ENCODE data around the gene CNN1.

Gene CNN1

DNA sequence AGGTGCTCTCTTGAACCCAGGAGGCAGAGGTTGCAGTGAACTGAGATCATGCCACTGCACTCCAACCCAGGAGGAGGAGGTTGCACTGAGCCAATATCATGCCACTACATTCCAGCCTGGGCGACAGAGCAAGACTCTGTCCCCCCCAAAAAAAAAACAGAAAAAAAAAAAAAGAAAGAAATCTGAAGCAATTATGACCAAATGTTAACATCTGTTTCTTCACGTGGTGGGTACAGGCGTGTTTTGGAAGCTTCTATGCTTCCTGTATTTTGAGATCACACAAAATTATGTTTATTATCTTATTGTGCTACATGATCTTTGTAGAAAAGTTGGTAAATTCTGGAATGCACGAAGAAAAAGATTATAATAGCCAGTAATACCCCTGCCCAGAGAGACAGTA lies 41.5 kb downstream of the CNN1 start:
- H3K36me3 ChIP-seq (ENCODE audit: control insufficient read depth in 2 of 2, insufficient read depth in 2 of 2, low read length in 2 of 2), result peaks cover 0 to 1% of the 10 kb centered on the region in 2 donors
- H3K27me3 ChIP-seq (ENCODE audit: control insufficient read depth in 2 of 2, insufficient read depth in 2 of 2, low read length in 2 of 2), result no peaks in the 10 kb centered on the region
- no peak overlapping the region for H3K27ac ChIP-seq (ENCODE audit: low read depth in 2 of 2, low read length in 2 of 2)
- H3K4me1 ChIP-seq (ENCODE audit: control insufficient read depth in 2 of 2, insufficient read depth in 2 of 2, low read length in 2 of 2), result peaks cover 9 to 10% of the 10 kb centered on the region in 2 donors
- H3K9me3 ChIP-seq (ENCODE audit: control insufficient read depth in 2 of 2, low read length in 2 of 2), result no peaks in the 10 kb centered on the region
- H3K4me3 ChIP-seq (ENCODE audit: low read length in 2 of 2), result no peak overlapping the region
- H3K9ac ChIP-seq (ENCODE audit: low read depth in 1 of 2, low read length in 2 of 2), result no peak overlapping the region

DNA sequence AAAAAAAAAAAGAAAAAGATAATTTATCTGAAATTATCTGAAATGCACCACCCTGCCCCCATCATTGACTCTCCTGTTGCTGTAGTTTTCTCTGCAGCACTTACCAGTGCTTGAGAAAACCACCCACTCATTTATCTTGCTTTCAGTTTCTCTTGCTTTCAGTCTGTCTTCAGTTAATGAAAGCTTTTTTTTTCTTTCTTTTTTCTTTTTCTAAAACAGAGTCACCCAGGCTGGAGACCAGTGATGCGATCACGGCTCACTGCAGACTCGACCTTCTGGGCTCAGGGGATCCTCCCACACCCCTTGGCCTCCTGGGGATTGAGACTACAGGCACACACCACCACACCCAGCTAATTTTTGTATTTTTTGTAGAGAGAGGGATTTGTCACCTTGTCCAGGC lies 43.1 kb downstream of the CNN1 start:
- Histone ChIP-seq H3K4me1 (ENCODE audit: control insufficient read depth in 2 of 2, insufficient read depth in 2 of 2, low read length in 2 of 2) (peaks cover 9 to 10% of the 10 kb centered on the region in 2 donors), H3K9ac (ENCODE audit: low read depth in 1 of 2, low read length in 2 of 2) (no peak overlapping the region), H3K9me3 (ENCODE audit: control insufficient read depth in 2 of 2, low read length in 2 of 2) (no peaks in the 10 kb centered on the region), H3K27me3 (ENCODE audit: control insufficient read depth in 2 of 2, insufficient read depth in 2 of 2, low read length in 2 of 2) (no peaks in the 10 kb centered on the region), H3K4me3 (ENCODE audit: low read length in 2 of 2) (peak overlapping the region in 1 of 2 donors; percentile 37), H3K27ac (ENCODE audit: low read depth in 2 of 2, low read length in 2 of 2) (peak overlapping the region; percentile 27 to 70), H3K36me3 (ENCODE audit: control insufficient read depth in 2 of 2, insufficient read depth in 2 of 2, low read length in 2 of 2) (no peaks in the 10 kb centered on the region)

DNA sequence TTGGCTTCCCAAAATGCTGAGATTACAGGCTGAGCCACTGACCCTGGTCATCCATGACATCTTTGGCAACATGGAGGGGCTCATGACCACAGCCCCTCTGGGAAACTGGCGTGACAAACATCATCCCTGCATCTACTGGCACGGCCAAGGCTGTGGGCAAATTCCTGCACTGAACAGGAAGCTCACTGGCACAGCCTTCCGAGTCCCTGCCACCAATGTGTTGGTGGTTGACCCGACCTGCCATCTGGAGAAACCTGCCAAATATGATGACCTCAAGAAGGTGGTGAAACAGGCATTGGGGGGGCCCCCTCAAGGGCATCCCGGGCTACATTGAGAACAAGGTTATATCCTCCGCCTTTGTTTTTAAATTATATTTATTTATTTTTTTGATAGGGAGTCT lies 47.7 kb downstream of the CNN1 start:
- Histone ChIP-seq H3K9me3 (ENCODE audit: control insufficient read depth in 2 of 2, low read length in 2 of 2) (no peaks in the 10 kb centered on the region), H3K36me3 (ENCODE audit: control insufficient read depth in 2 of 2, insufficient read depth in 2 of 2, low read length in 2 of 2) (no peaks in the 10 kb centered on the region), H3K27ac (ENCODE audit: low read depth in 2 of 2, low read length in 2 of 2) (no peak overlapping the region), H3K27me3 (ENCODE audit: control insufficient read depth in 2 of 2, insufficient read depth in 2 of 2, low read length in 2 of 2) (no peaks in the 10 kb centered on the region), H3K4me1 (ENCODE audit: control insufficient read depth in 2 of 2, insufficient read depth in 2 of 2, low read length in 2 of 2) (peaks cover 0 to 3% of the 10 kb centered on the region in 2 donors), H3K4me3 (ENCODE audit: low read length in 2 of 2) (no peak overlapping the region), H3K9ac (ENCODE audit: low read depth in 1 of 2, low read length in 2 of 2) (no peak overlapping the region)

DNA sequence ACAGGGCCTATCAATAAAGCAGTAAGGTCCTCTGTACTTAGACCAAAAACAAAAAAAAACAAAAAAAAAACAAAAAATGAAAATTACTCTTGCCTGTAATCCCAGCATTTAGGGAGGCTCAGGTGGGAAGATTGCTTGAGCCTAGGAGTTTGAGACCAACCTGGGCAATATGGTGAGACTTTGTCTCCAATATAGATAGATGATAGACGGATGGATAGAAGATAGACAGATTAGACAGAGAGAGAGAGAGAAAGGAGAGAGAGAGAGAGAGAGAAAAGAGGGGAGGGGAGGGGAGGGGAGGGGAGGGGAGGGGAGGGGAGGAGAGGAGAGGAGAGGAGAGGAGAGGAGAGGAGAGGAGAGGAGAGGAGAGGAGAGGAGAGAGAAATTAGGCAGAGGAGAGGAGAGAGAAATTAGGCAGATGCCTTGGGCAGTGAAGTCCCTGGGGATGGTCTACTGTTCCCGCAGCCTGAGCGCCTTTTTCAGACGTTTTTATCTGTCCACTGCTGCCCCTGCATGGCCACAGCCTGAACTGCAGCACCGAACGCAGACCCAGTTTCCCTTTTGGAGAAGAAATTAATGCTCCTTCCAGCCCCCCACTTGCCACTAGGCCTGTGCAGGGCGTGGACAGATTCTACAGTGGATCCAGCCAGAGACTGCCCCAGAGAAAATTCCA lies 48.8 kb downstream of the CNN1 start:
- Histone ChIP-seq H3K36me3 (ENCODE audit: control insufficient read depth in 2 of 2, insufficient read depth in 2 of 2, low read length in 2 of 2) (no peaks in the 10 kb centered on the region), H3K9me3 (ENCODE audit: control insufficient read depth in 2 of 2, low read length in 2 of 2) (no peaks in the 10 kb centered on the region), H3K9ac (ENCODE audit: low read depth in 1 of 2, low read length in 2 of 2) (no peak overlapping the region), H3K27ac (ENCODE audit: low read depth in 2 of 2, low read length in 2 of 2) (no peak overlapping the region), H3K27me3 (ENCODE audit: control insufficient read depth in 2 of 2, insufficient read depth in 2 of 2, low read length in 2 of 2) (no peaks in the 10 kb centered on the region), H3K4me1 (ENCODE audit: control insufficient read depth in 2 of 2, insufficient read depth in 2 of 2, low read length in 2 of 2) (peaks cover 0 to 3% of the 10 kb centered on the region in 2 donors), H3K4me3 (ENCODE audit: low read length in 2 of 2) (peak overlapping the region in 1 of 2 donors; percentile 44)

DNA sequence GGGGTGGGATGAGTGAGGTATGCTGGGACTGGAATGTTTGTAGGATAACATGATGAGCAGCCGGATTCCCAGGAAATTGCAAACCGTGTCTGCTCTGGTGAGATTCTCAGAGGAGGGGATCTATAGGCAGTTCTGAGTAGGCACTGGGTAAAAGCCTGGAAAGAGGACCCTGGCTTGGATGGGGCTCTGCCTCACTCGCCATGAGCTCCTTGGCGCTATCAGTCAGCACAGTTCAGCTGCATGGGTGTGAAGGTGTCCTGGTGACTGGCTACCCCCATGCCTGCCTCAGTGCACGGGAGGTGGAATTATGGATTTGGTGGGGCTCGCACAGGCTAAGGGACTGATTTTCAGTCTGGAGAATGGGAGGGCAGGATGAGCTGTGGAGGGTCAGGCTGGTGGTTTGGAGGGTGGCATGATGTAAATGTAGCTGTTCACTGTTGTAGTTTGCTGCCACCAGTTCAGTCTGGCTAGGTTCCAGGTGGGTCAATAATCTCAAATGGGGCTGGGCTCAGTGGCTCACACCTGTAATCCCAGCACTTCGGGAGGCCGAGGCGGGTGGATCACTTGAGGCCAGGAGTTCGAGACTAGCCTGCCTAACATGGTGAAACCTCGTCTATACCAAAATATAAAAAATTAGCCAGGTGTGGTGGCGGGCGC lies 49.5 kb downstream of the CNN1 start:
- H3K4me3 ChIP-seq (ENCODE audit: low read length in 2 of 2), result peak overlapping the region in 1 of 2 donors; percentile 44
- H3K4me1 ChIP-seq (ENCODE audit: control insufficient read depth in 2 of 2, insufficient read depth in 2 of 2, low read length in 2 of 2), result peaks cover 0 to 3% of the 10 kb centered on the region in 2 donors
- H3K27me3 ChIP-seq (ENCODE audit: control insufficient read depth in 2 of 2, insufficient read depth in 2 of 2, low read length in 2 of 2), result no peaks in the 10 kb centered on the region
- no peaks in the 10 kb centered on the region for H3K9me3 ChIP-seq (ENCODE audit: control insufficient read depth in 2 of 2, low read length in 2 of 2)
- H3K36me3 ChIP-seq (ENCODE audit: control insufficient read depth in 2 of 2, insufficient read depth in 2 of 2, low read length in 2 of 2), result no peaks in the 10 kb centered on the region
- no peak overlapping the region for H3K9ac ChIP-seq (ENCODE audit: low read depth in 1 of 2, low read length in 2 of 2)
- no peak overlapping the region for H3K27ac ChIP-seq (ENCODE audit: low read depth in 2 of 2, low read length in 2 of 2)

DNA sequence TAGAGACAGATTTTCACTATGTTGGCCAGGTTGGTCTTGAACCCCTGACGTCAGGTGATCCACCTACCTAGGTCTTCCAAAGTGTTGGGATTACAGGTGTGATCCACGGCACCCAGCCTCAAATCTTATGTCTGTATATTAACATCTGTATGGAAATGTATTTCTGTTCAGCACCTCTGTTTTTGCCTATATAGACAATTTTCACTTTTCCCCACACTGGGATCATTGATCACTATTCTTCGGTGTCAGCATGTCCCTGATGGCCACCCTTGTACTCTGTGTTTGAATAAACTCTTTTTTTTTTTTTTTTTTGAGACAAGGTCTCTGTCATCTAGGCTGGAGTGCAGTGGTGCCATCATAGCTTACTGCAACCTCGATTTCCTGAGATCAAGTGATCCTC lies 55.4 kb downstream of the CNN1 start:
- Histone ChIP-seq H3K4me1 (ENCODE audit: control insufficient read depth in 2 of 2, insufficient read depth in 2 of 2, low read length in 2 of 2) (peaks cover 0 to 7% of the 10 kb centered on the region in 2 donors), H3K27me3 (ENCODE audit: control insufficient read depth in 2 of 2, insufficient read depth in 2 of 2, low read length in 2 of 2) (no peaks in the 10 kb centered on the region), H3K27ac (ENCODE audit: low read depth in 2 of 2, low read length in 2 of 2) (no peak overlapping the region), H3K9ac (ENCODE audit: low read depth in 1 of 2, low read length in 2 of 2) (no peak overlapping the region), H3K36me3 (ENCODE audit: control insufficient read depth in 2 of 2, insufficient read depth in 2 of 2, low read length in 2 of 2) (no peaks in the 10 kb centered on the region), H3K9me3 (ENCODE audit: control insufficient read depth in 2 of 2, low read length in 2 of 2) (no peaks in the 10 kb centered on the region), H3K4me3 (ENCODE audit: low read length in 2 of 2) (no peak overlapping the region)

DNA sequence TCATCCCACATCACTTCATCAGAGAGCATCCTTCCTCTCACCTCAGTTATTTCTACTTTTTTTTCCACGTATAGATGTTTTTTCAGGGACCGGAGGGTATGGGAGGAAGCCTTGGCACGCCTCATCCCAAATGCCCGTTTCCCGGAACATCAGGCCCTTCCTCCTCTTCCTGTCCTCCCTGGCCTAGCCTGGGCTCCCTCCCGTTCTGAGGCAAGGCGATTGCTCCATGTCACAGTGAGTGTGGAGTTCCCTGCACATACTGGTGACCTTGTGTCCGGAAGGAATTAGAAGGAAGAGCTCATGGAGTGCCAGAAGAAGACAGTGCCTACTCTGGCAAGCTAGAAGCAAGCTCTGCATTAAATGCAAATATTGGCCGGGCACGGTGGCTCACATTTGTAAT lies 57.5 kb downstream of the CNN1 start:
- Histone ChIP-seq H3K9me3 (ENCODE audit: control insufficient read depth in 2 of 2, low read length in 2 of 2) (no peaks in the 10 kb centered on the region), H3K4me3 (ENCODE audit: low read length in 2 of 2) (no peak overlapping the region), H3K27me3 (ENCODE audit: control insufficient read depth in 2 of 2, insufficient read depth in 2 of 2, low read length in 2 of 2) (no peaks in the 10 kb centered on the region), H3K36me3 (ENCODE audit: control insufficient read depth in 2 of 2, insufficient read depth in 2 of 2, low read length in 2 of 2) (no peaks in the 10 kb centered on the region), H3K27ac (ENCODE audit: low read depth in 2 of 2, low read length in 2 of 2) (no peak overlapping the region), H3K4me1 (ENCODE audit: control insufficient read depth in 2 of 2, insufficient read depth in 2 of 2, low read length in 2 of 2) (peaks cover 0 to 7% of the 10 kb centered on the region in 2 donors), H3K9ac (ENCODE audit: low read depth in 1 of 2, low read length in 2 of 2) (no peak overlapping the region)

DNA sequence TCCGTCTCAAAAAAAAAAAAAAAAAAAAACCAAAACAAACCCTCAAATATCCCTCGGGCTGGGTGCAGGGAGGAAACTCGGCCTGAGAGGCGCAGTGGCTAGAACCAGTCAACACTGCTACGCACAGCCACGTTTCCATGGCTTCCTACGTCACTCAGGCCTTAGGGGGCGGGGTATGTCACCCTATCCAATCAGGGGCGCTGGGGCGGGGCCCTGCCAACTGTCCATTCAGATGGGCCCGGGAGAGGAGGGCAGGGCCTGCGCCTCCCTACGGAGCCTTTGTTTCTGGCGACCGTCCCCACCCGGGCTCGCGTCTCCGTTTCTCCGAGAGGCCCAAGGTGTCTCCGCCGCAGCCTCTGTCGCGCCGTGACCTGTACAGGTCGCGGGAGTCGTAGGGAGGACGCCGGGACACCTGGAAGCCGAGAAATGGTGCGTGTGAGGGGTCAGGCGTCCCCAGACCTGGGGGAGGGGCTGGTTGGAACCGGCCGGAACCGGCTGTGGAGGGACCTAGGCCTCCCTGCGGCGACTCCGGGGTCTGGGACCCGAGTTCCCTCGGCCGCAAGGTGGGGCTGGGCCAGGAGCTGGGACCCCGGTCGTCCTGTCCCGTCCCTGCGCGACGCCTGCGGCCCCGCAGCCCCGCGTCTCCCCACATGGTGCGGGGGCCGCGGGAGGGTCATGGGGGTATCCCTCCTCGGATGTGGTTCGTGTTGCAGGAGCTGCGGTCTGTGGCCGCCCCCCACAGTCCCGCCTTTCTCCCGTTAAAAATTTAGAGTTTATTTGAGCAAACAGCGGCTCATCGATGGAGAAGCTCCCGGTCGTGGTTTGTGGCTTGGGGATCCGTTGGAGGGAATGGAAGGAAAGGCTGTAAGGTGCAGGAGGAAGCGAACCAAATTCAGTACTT lies 58.8 kb downstream of the CNN1 start, which contains the start of gene ZNF627:
Gene ZNF627, plus strand, starts transcription at position 282 of the 901 bp plus-strand sequence. Its CDS starts 145 bp downstream, at position 427.
- Histone ChIP-seq H3K4me1 (ENCODE audit: control insufficient read depth in 2 of 2, insufficient read depth in 2 of 2, low read length in 2 of 2) (peaks cover 0 to 7% of the 10 kb centered on the region in 2 donors), H3K9ac (ENCODE audit: low read depth in 1 of 2, low read length in 2 of 2) (peak within 1 kb of the TSS; percentile 95 to 96), H3K27ac (ENCODE audit: low read depth in 2 of 2, low read length in 2 of 2) (peak within 1 kb of the TSS; percentile 93 to 94), H3K9me3 (ENCODE audit: control insufficient read depth in 2 of 2, low read length in 2 of 2) (no peaks in the 10 kb centered on the region), H3K36me3 (ENCODE audit: control insufficient read depth in 2 of 2, insufficient read depth in 2 of 2, low read length in 2 of 2) (no peaks in the 10 kb centered on the region), H3K27me3 (ENCODE audit: control insufficient read depth in 2 of 2, insufficient read depth in 2 of 2, low read length in 2 of 2) (no peaks in the 10 kb centered on the region), H3K4me3 (ENCODE audit: low read length in 2 of 2) (peak within 1 kb of the TSS; percentile 86 to 92)

DNA sequence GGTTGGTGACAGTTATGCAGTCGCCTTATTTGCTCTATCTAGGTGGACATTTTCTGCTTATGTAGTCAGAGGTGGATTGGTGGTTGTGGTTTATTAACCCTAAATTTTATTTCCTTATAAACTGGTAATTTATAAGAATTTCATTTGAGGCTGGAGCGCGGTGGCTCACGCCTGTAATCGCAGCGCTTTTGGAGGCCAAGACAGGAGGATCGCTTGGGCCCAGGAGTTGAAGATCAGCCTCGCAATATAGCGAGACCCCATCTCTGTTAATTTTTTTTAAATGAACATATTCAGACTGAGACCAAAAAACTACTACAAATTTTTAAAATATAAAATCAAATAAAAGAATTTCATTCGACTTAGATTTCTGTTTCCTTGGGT lies 59.4 kb downstream of the CNN1 start:
- H3K4me3 ChIP-seq (ENCODE audit: low read length in 2 of 2), result peak overlapping the region; percentile 86 to 92
- no peaks in the 10 kb centered on the region for H3K36me3 ChIP-seq (ENCODE audit: control insufficient read depth in 2 of 2, insufficient read depth in 2 of 2, low read length in 2 of 2)
- peaks cover 0 to 7% of the 10 kb centered on the region in 2 donors for H3K4me1 ChIP-seq (ENCODE audit: control insufficient read depth in 2 of 2, insufficient read depth in 2 of 2, low read length in 2 of 2)
- no peaks in the 10 kb centered on the region for H3K9me3 ChIP-seq (ENCODE audit: control insufficient read depth in 2 of 2, low read length in 2 of 2)
- peak overlapping the region; percentile 95 to 96 for H3K9ac ChIP-seq (ENCODE audit: low read depth in 1 of 2, low read length in 2 of 2)
- H3K27ac ChIP-seq (ENCODE audit: low read depth in 2 of 2, low read length in 2 of 2), result peak overlapping the region in 1 of 2 donors; percentile 94
- H3K27me3 ChIP-seq (ENCODE audit: control insufficient read depth in 2 of 2, insufficient read depth in 2 of 2, low read length in 2 of 2), result no peaks in the 10 kb centered on the region

DNA sequence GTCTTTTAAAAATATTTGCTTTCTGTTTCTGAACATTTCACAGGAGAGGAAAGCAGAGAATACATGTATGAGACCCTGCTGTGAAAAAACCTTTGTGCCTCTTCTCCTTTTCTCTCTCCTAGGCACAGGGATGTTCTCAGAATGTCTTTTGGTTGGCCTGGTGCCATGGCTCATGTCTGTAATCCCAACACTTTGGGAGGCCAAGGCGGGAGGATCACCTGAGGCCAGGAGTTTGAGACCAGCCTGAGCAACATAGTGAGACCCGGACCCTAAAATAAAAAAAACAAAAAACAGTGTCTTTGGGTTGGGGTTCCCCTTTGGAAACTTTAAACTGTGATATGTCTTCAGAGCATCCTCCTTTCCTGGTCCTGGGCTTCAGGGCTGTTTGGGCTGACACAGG lies 60.1 kb downstream of the CNN1 start:
- no peak overlapping the region for H3K27ac ChIP-seq (ENCODE audit: low read depth in 2 of 2, low read length in 2 of 2)
- no peaks in the 10 kb centered on the region for H3K27me3 ChIP-seq (ENCODE audit: control insufficient read depth in 2 of 2, insufficient read depth in 2 of 2, low read length in 2 of 2)
- H3K9ac ChIP-seq (ENCODE audit: low read depth in 1 of 2, low read length in 2 of 2), result no peak overlapping the region
- no peak overlapping the region for H3K4me3 ChIP-seq (ENCODE audit: low read length in 2 of 2)
- H3K9me3 ChIP-seq (ENCODE audit: control insufficient read depth in 2 of 2, low read length in 2 of 2), result no peaks in the 10 kb centered on the region
- peaks cover 0 to 7% of the 10 kb centered on the region in 2 donors for H3K4me1 ChIP-seq (ENCODE audit: control insufficient read depth in 2 of 2, insufficient read depth in 2 of 2, low read length in 2 of 2)
- no peaks in the 10 kb centered on the region for H3K36me3 ChIP-seq (ENCODE audit: control insufficient read depth in 2 of 2, insufficient read depth in 2 of 2, low read length in 2 of 2)
